ENCODE data around the gene UGT1A4.

The UGT1A4 gene

GRCh38 chr2:233816771-233817170 lies 98.2 kb downstream of the UGT1A4 start:
- Histone ChIP-seq H4K20me1 (ENCODE audit: control insufficient read depth, insufficient read depth, low read depth, low read length) (no peaks in the 10 kb centered on the region), H3K27me3 (ENCODE audit: control insufficient read depth, low read length) (no peaks in the 10 kb centered on the region), H3K36me3 (ENCODE audit: control insufficient read depth, low read length) (no peaks in the 10 kb centered on the region), H3K4me1 (ENCODE audit: control insufficient read depth, low read length) (no peaks in the 10 kb centered on the region), H3K4me2 (ENCODE audit: low read length) (no peak overlapping the region), H3K9me2 (replicated peaks; ENCODE audit: control insufficient read depth, low read length) (no peaks in the 10 kb centered on the region), H3K27ac (ENCODE audit: low read depth, low read length) (no peak overlapping the region), H3K4me3 (ENCODE audit: low read length) (no peak overlapping the region), H3K79me2 (ENCODE audit: control insufficient read depth, low read length) (no peaks in the 10 kb centered on the region), H3F3A (ENCODE audit: control insufficient read depth, insufficient read depth) (no peaks in the 10 kb centered on the region), H3K9me3 (ENCODE audit: control insufficient read depth, insufficient read depth, low read length) (peaks cover 5% of the 10 kb centered on the region; the same call in 1 of the 2 replicates)
- TF ChIP-seq EZH2phosphoT487 (IDR thresholded peaks at IDR 0.05; ENCODE audit: borderline replicate concordance, low read length) (no peak), CTCF (IDR thresholded peaks at IDR 0.05; ENCODE audit: low read depth, low read length, poor library complexity, severe bottlenecking) (no peak)

- Histone ChIP-seq H3K27ac (ENCODE audit: low read depth, low read length) (no peak overlapping the region), H4K20me1 (ENCODE audit: control insufficient read depth, insufficient read depth, low read depth, low read length) (no peaks in the 10 kb centered on the region), H3K9me3 (ENCODE audit: control insufficient read depth, insufficient read depth, low read length) (peaks cover 5% of the 10 kb centered on the region; the same call in 1 of the 2 replicates), H3K36me3 (ENCODE audit: control insufficient read depth, low read length) (no peaks in the 10 kb centered on the region), H3K4me1 (ENCODE audit: control insufficient read depth, low read length) (no peaks in the 10 kb centered on the region), H3K79me2 (ENCODE audit: control insufficient read depth, low read length) (no peaks in the 10 kb centered on the region), H3K4me3 (ENCODE audit: low read length) (no peak overlapping the region), H3F3A (ENCODE audit: control insufficient read depth, insufficient read depth) (no peaks in the 10 kb centered on the region), H3K9me2 (replicated peaks; ENCODE audit: control insufficient read depth, low read length) (no peaks in the 10 kb centered on the region), H3K27me3 (ENCODE audit: control insufficient read depth, low read length) (no peaks in the 10 kb centered on the region), H3K4me2 (ENCODE audit: low read length) (no peak overlapping the region)
- TF ChIP-seq EZH2phosphoT487 (IDR thresholded peaks at IDR 0.05; ENCODE audit: borderline replicate concordance, low read length) (no peak), CTCF (IDR thresholded peaks at IDR 0.05; ENCODE audit: low read depth, low read length, poor library complexity, severe bottlenecking) (no peak)
Observed at GRCh38 chr2:233817361-233817911, 98.9 kb downstream of the UGT1A4 start.

- Histone ChIP-seq H3K36me3 (ENCODE audit: control insufficient read depth, low read length) (no peaks in the 10 kb centered on the region), H3K27ac (ENCODE audit: low read depth, low read length) (no peak overlapping the region), H3K9me3 (ENCODE audit: control insufficient read depth, insufficient read depth, low read length) (peaks cover 5% of the 10 kb centered on the region; the same call in 1 of the 2 replicates), H3K4me3 (ENCODE audit: low read length) (no peak overlapping the region), H3K27me3 (ENCODE audit: control insufficient read depth, low read length) (no peaks in the 10 kb centered on the region), H3K4me1 (ENCODE audit: control insufficient read depth, low read length) (no peaks in the 10 kb centered on the region), H4K20me1 (ENCODE audit: control insufficient read depth, insufficient read depth, low read depth, low read length) (no peaks in the 10 kb centered on the region), H3F3A (ENCODE audit: control insufficient read depth, insufficient read depth) (no peaks in the 10 kb centered on the region), H3K4me2 (ENCODE audit: low read length) (no peak overlapping the region), H3K79me2 (ENCODE audit: control insufficient read depth, low read length) (no peaks in the 10 kb centered on the region), H3K9me2 (replicated peaks; ENCODE audit: control insufficient read depth, low read length) (no peaks in the 10 kb centered on the region)
- TF ChIP-seq CTCF (IDR thresholded peaks at IDR 0.05; ENCODE audit: low read depth, low read length, poor library complexity, severe bottlenecking) (no peak), EZH2phosphoT487 (IDR thresholded peaks at IDR 0.05; ENCODE audit: borderline replicate concordance, low read length) (no peak)
Observed at GRCh38 chr2:233817995-233818638, 99.6 kb downstream of the UGT1A4 start.
